Spinal cord (tissue), 10 donors: Measurements from ENCODE around the gene PKNOX2. TPM values are rescaled to one million over a fixed set of nuclear protein-coding genes. Genes with fewer than 3 reads are reported as not detected.
A peak's percentile ranks its signal among the peaks of the same experiment; 100 is the strongest.

Source experiments
- DNase-seq, 6 donors: peaks; one replicate each; pipeline versions ENCODE4 v3.0.0 to v3.0.0-alpha.2; 2013 to 2015; ENCODE audit warnings: low spot score in 6 of 6, low read depth in 4 of 6
- H3K27ac ChIP-seq: one replicate; pipeline ENCODE4 v1.5.1; 2013; ENCODE audit warnings: low read depth, low read length, control low read depth
- H3K27me3 ChIP-seq: one replicate; pipeline ENCODE4 v1.6.1; 2013; ENCODE audit warnings: low read length; ENCODE audit not compliant: control insufficient read depth, insufficient read depth
- H3K36me3 ChIP-seq: one replicate; pipeline ENCODE4 v1.6.1; 2013; ENCODE audit warnings: low read length; ENCODE audit not compliant: control insufficient read depth, insufficient read depth
- H3K4me1 ChIP-seq: one replicate; pipeline ENCODE4 v1.6.1; 2013; ENCODE audit warnings: low read length; ENCODE audit not compliant: control insufficient read depth, insufficient read depth
- H3K4me3 ChIP-seq: one replicate; pipeline ENCODE4 v1.5.1; 2013; ENCODE audit warnings: low read depth, low read length, control low read depth
- H3K9me3 ChIP-seq: one replicate; pipeline ENCODE4 v1.6.1; 2013; ENCODE audit warnings: low read length; ENCODE audit not compliant: control insufficient read depth, insufficient read depth
- WGBS: methylation state at CpG from one replicate; pipeline ENCODE4 v1.1.5; 2013; ENCODE audit warnings: missing lambda C conversion rate; ENCODE audit not compliant: insufficient coverage; 5-methylcytosine and 5-hydroxymethylcytosine counted together
- polyA plus RNA-seq, 2 donors: library from polyadenylated mRNA; unstranded; fragments of 120-200 nt; gene quantifications; one replicate each; pipeline ENCODE4 v1.2.1, GENCODE V29; 2013; ENCODE audit not compliant: insufficient read length in 2 of 2
- total RNA-seq, 2 donors: library from RNA; depleted of rRNA in 1 of 2; stranded (reverse); fragments of 120-200 nt in 1 of 2; fragments of >200 nt in 1 of 2; gene quantifications; one replicate each; pipeline versions ENCODE4 v1.2.3 to v1.2.4, GENCODE V29; 2013 to 2014
- donor health status: healthy.

The PKNOX2 gene
- total and polyA plus RNA-seq, 4 donors = 10.6 to 41.2 (median 26.6) TPM

DNA sequence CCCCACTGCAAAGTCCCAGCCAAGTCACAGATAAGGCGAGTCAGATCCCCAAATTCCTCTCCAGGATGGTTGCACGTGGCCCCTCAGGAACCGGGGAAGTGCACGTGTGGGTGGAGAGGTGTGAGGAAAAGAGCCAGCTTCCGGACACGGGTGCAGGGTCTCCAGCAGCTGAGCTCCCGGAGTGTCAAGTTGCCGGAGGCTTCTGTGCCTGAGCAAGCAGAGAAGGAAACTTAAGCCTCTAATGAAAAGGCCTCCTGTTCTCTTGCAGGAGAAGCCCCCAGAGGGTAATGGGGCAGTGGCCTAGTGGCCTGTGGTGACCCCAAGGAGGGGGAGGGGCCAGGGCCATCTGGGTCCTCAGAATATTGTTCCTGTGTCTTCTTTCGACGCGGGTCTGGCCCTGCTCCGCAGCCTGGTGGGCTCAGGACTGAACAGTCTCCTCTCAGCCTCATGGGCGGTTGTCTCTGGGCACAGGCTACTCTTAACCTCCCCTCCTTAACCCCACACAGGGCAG lies 183.6 kb downstream of the PKNOX2 start:
- H3K27me3 ChIP-seq = no peaks in the 10 kb centered on the region
- WGBS = 39% methylated on average over 8 of the region's 13 CpGs
- H3K4me3 ChIP-seq = no peak overlapping the region
- DNase-seq = peak in 1 of 6 donors; percentile 46
- peak overlapping the region; percentile 1 for H3K27ac ChIP-seq
- no peaks in the 10 kb centered on the region for H3K9me3 ChIP-seq
- peaks cover 89% of the 10 kb centered on the region for H3K4me1 ChIP-seq
- peaks cover 22% of the 10 kb centered on the region for H3K36me3 ChIP-seq

GRCh38 chr11:125348674-125349309 lies 184.2 kb downstream of the PKNOX2 start:
- DNase-seq = peak in 4 of 6 donors; percentile 49 to 90 (median 72)
- Histone ChIP-seq H3K27me3 (no peaks in the 10 kb centered on the region), H3K9me3 (no peaks in the 10 kb centered on the region), H3K4me1 (peaks cover 86% of the 10 kb centered on the region), H3K27ac (peak overlapping the region; percentile 1), H3K4me3 (no peak overlapping the region), H3K36me3 (peaks cover 24% of the 10 kb centered on the region)
- WGBS = 13% methylated on average over 8 of the region's 9 CpGs

GRCh38 chr11:125350206-125351032 lies 185.9 kb downstream of the PKNOX2 start:
- Histone ChIP-seq H3K4me1 (peaks cover 73% of the 10 kb centered on the region), H3K27ac (no peak overlapping the region)
- 83% methylated on average over 15 of the region's 21 CpGs for WGBS

DNA sequence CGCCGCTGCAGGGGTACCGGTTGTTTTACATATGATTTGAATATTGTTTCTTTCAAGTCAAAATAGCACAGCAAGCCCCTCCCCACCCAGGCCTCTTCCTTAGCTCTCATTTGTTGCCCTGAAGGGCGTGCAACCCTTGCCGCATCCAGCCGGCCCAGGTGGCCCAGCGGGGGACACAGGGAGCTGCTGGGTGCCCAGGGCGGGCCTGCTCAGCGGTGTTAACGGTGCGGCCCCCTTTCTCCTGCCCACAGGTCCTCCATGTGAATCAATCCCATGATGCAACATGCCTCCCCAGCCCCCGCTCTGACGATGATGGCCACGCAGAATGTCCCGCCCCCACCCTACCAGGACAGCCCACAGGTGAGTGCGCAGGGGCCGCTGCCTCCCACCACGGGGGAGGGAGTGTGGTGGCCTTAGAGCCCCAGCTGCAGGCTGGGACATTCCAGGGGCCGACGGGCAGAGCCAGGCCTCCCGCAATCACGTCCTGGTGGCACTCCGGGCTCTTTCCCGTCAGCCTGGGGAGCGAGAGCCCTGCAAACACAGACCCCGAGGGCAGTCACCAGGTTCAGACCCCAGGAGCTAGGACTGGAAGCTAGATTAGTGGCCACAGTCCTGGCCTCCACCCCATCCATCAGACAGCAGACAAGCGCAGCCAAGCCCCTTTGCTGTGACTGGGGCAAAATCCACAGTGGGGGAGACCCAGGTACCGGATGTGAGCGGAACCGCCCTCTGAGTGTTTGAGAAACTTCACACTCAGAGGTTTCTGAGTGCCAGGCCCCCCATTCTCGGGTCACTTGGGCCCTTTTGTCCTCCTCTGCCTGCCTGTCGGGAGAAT lies 186.7 kb downstream of the PKNOX2 start:
- Histone ChIP-seq H3K36me3 (peaks cover 24% of the 10 kb centered on the region), H3K4me1 (peaks cover 66% of the 10 kb centered on the region), H3K27me3 (no peaks in the 10 kb centered on the region), H3K9me3 (no peaks in the 10 kb centered on the region), H3K4me3 (no peak overlapping the region), H3K27ac (no peak overlapping the region)
- WGBS = 70% methylated on average over 24 of the region's 32 CpGs
- no peak for DNase-seq

More at GRCh38 chr11:125350206-125351032, 185.9 kb downstream of the PKNOX2 start:
- no peak for DNase-seq
- Histone ChIP-seq H3K4me3 (no peak overlapping the region), H3K36me3 (peaks cover 24% of the 10 kb centered on the region), H3K9me3 (no peaks in the 10 kb centered on the region), H3K27me3 (no peaks in the 10 kb centered on the region)

GRCh38 chr11:125351868-125352250 lies 187.3 kb downstream of the PKNOX2 start:
- Histone ChIP-seq H3K4me3 (no peak overlapping the region), H3K9me3 (no peaks in the 10 kb centered on the region), H3K27me3 (no peaks in the 10 kb centered on the region), H3K27ac (no peak overlapping the region), H3K4me1 (peaks cover 66% of the 10 kb centered on the region), H3K36me3 (peaks cover 24% of the 10 kb centered on the region)
- 89% methylated on average over 5 of the region's 6 CpGs for WGBS
- DNase-seq = no peak

DNA sequence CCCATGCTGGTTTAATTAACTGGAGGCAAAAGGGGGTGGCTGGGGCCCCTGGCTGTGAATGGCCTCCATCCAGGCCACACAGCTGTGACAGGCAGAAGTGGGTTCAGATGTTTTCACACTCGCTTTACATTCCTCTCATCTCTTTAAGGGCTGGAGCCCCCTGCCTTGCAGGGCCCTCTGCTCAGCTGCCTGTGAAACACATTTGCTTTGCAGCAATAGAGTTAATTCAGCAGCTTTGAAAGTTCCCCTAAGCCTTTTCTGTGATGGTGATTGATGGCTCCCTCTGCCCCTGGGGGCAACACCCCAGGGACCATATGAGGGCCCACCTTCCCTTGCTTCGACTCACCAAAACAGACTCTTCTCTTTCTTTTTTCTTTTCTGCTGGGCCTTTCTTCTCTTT lies 192.2 kb downstream of the PKNOX2 start:
- Histone ChIP-seq H3K27ac (no peak overlapping the region), H3K9me3 (no peaks in the 10 kb centered on the region), H3K4me3 (no peak overlapping the region), H3K36me3 (peaks cover 23% of the 10 kb centered on the region), H3K27me3 (no peaks in the 10 kb centered on the region), H3K4me1 (peaks cover 42% of the 10 kb centered on the region)
- WGBS = 19% methylated on average over 2 of the region's 2 CpGs
- no peak for DNase-seq

DNA sequence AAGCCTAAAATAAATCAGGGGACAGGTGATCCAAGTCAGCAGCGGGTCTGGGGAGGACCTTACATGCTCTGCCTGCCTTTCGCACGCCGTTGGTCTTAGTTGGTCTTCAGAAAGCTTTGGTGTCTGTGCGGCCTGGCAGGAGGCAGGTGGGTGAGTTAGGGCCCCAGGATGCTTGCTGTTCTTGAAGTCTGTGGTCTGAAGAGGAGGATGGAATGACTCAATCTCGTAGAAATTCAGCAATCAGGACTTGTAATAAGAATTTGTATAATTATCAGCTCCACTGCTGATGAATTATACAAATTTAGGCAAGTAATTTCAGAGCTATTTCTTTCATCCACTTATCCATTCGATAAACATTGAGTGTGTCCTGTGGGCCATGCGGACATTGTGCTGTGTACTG lies 193.0 kb downstream of the PKNOX2 start:
- no peak for DNase-seq
- H3K9me3 ChIP-seq = no peaks in the 10 kb centered on the region
- H3K27me3 ChIP-seq = no peaks in the 10 kb centered on the region
- WGBS = 50% methylated on average over 5 of the region's 8 CpGs
- no peak overlapping the region for H3K4me3 ChIP-seq
- H3K27ac ChIP-seq = no peak overlapping the region
- H3K4me1 ChIP-seq = peaks cover 35% of the 10 kb centered on the region
- H3K36me3 ChIP-seq = peaks cover 18% of the 10 kb centered on the region

- Histone ChIP-seq H3K4me3 (no peak overlapping the region), H3K36me3 (peaks cover 18% of the 10 kb centered on the region), H3K9me3 (no peaks in the 10 kb centered on the region), H3K27me3 (no peaks in the 10 kb centered on the region), H3K4me1 (peaks cover 35% of the 10 kb centered on the region), H3K27ac (no peak overlapping the region)
- 46% methylated on average over 2 of the region's 6 CpGs for WGBS
- no peak for DNase-seq
Measured at GRCh38 chr11:125358254-125358840, 193.8 kb downstream of the PKNOX2 start.

- Histone ChIP-seq H3K9me3 (no peaks in the 10 kb centered on the region), H3K36me3 (peaks cover 16% of the 10 kb centered on the region), H3K27me3 (no peaks in the 10 kb centered on the region), H3K4me3 (no peak overlapping the region), H3K4me1 (peaks cover 30% of the 10 kb centered on the region), H3K27ac (no peak overlapping the region)
- 98% methylated on average over 9 of the region's 9 CpGs for WGBS
- no peak for DNase-seq
Measured at GRCh38 chr11:125359130-125359529, 194.6 kb downstream of the PKNOX2 start.
